GM10847 (cell line): ENCODE measurements around the gene S1PR1.

Experiments
- POLR2A ChIP-seq: IDR thresholded peaks from 2 replicates; pipeline ENCODE4 v1.6.1; 2011; ENCODE audit not compliant: insufficient read length; ENCODE audit errors: extremely low read depth

S1PR1 gene

GRCh38 chr1:101216623-101217022 lies 20.2 kb upstream of the S1PR1 start:
- no peak for TF ChIP-seq POLR2A

- no peak for TF ChIP-seq POLR2A
Observed at GRCh38 chr1:101217148-101217547, 19.7 kb upstream of the S1PR1 start.

- TF ChIP-seq POLR2A, result no peak
Observed at GRCh38 chr1:101219924-101220870, 16.6 kb upstream of the S1PR1 start.

- no peak for TF ChIP-seq POLR2A
Observed at GRCh38 chr1:101220906-101221305, 15.9 kb upstream of the S1PR1 start.

- no peak for TF ChIP-seq POLR2A
Observed at GRCh38 chr1:101221945-101222429, 14.8 kb upstream of the S1PR1 start.

GRCh38 chr1:101227837-101228236 lies 9.0 kb upstream of the S1PR1 start:
- TF ChIP-seq POLR2A, result no peak

- TF ChIP-seq POLR2A, result no peak
Observed at GRCh38 chr1:101228424-101229134, 8.2 kb upstream of the S1PR1 start.

- TF ChIP-seq POLR2A, result no peak
Observed at GRCh38 chr1:101233495-101233894, 3.3 kb upstream of the S1PR1 start.

- no peak for TF ChIP-seq POLR2A
Observed at GRCh38 chr1:101235216-101235695, 1.6 kb upstream of the S1PR1 start.

GRCh38 chr1:101235696-101236515 lies 913 bp upstream of the S1PR1 start:
- TF ChIP-seq POLR2A, result peak; percentile 52

- no peak for TF ChIP-seq POLR2A
Observed at GRCh38 chr1:101237229-101237837, 514 bp downstream of the S1PR1 start.

- no peak for TF ChIP-seq POLR2A
Observed at GRCh38 chr1:101238031-101238628, 1.3 kb downstream of the S1PR1 start.

GRCh38 chr1:101238681-101239094 lies 1.9 kb downstream of the S1PR1 start:
- TF ChIP-seq POLR2A, result peak; percentile 4
